Central memory CD8-positive, alpha-beta T cell (primary cell): ENCODE results near the gene LPP.

ENCODE experiments used
- ATAC-seq: fragments of 150-1000 bp; cut with Tn5 transposase; replicated peaks from 2 replicates; pipeline ENCODE4 v1.10.0; 2022; ENCODE audit warnings: mild to moderate bottlenecking, moderate FRiP score, moderate number of reproducible peaks; ENCODE audit not compliant: poor library complexity, severe bottlenecking; ENCODE audit errors: extremely low read depth
- DNase-seq, 2 donors: peaks; one replicate each; pipeline ENCODE4 v3.0.0; 2021; ENCODE audit warnings: low spot score in 2 of 2
- H3K27ac Mint-ChIP-seq: one replicate; pipeline ENCODE4 v1.8.0; 2022; ENCODE audit warnings: low read depth, mild to moderate bottlenecking, moderate library complexity, mixed read lengths
- H3K27me3 Mint-ChIP-seq: one replicate; pipeline ENCODE4 v1.8.0; 2022; ENCODE audit warnings: mixed read lengths
- H3K36me3 Mint-ChIP-seq: one replicate; pipeline ENCODE4 v1.8.0; 2022; ENCODE audit warnings: mild to moderate bottlenecking, moderate library complexity, mixed read lengths; ENCODE audit not compliant: insufficient read depth
- H3K4me1 Mint-ChIP-seq: one replicate; pipeline ENCODE4 v1.8.0; 2022; ENCODE audit warnings: mixed read lengths
- H3K4me3 Mint-ChIP-seq: one replicate; pipeline ENCODE4 v1.8.0; 2022; ENCODE audit warnings: mild to moderate bottlenecking, moderate library complexity, mixed read lengths
- H3K9me3 Mint-ChIP-seq: one replicate; pipeline ENCODE4 v1.8.0; 2022; ENCODE audit warnings: mixed read lengths

LPP gene

GRCh38 chr3:188656196-188656982 lies 502.4 kb downstream of the LPP start:
- Mint-ChIP-seq H3K9me3 (no peaks in the 10 kb centered on the region), H3K4me1 (peaks cover 4% of the 10 kb centered on the region), H3K4me3 (no peak overlapping the region), H3K36me3 (no peaks in the 10 kb centered on the region), H3K27ac (no peak overlapping the region), H3K27me3 (no peaks in the 10 kb centered on the region)
- DNase-seq (no peak), ATAC-seq (no peak)

- no peak for ATAC-seq
- peaks cover 4% of the 10 kb centered on the region for H3K4me1 Mint-ChIP-seq
- no peaks in the 10 kb centered on the region for H3K36me3 Mint-ChIP-seq
- DNase-seq: no peak
- no peak overlapping the region for H3K4me3 Mint-ChIP-seq
- H3K27ac Mint-ChIP-seq: no peak overlapping the region
- no peaks in the 10 kb centered on the region for H3K9me3 Mint-ChIP-seq
- H3K27me3 Mint-ChIP-seq: no peaks in the 10 kb centered on the region
Measured at GRCh38 chr3:188658606-188659005, 504.6 kb downstream of the LPP start.

- DNase-seq: no peak
- ATAC-seq: no peak
- no peaks in the 10 kb centered on the region for H3K9me3 Mint-ChIP-seq
- H3K4me3 Mint-ChIP-seq: no peak overlapping the region
- H3K36me3 Mint-ChIP-seq: no peaks in the 10 kb centered on the region
- no peak overlapping the region for H3K27ac Mint-ChIP-seq
- no peaks in the 10 kb centered on the region for H3K27me3 Mint-ChIP-seq
- H3K4me1 Mint-ChIP-seq: peaks cover 4% of the 10 kb centered on the region
Measured at GRCh38 chr3:188659449-188660090, 505.6 kb downstream of the LPP start.

GRCh38 chr3:188660415-188660814 lies 506.5 kb downstream of the LPP start:
- Mint-ChIP-seq H3K27ac (no peak overlapping the region), H3K36me3 (peaks cover 2% of the 10 kb centered on the region), H3K4me1 (peaks cover 4% of the 10 kb centered on the region), H3K4me3 (no peak overlapping the region), H3K9me3 (no peaks in the 10 kb centered on the region), H3K27me3 (no peaks in the 10 kb centered on the region)
- ATAC-seq (no peak), DNase-seq (no peak)

- DNase-seq (no peak), ATAC-seq (no peak)
- Mint-ChIP-seq H3K4me1 (peaks cover 4% of the 10 kb centered on the region), H3K9me3 (no peaks in the 10 kb centered on the region), H3K27ac (no peak overlapping the region), H3K27me3 (no peaks in the 10 kb centered on the region), H3K4me3 (no peak overlapping the region), H3K36me3 (peaks cover 3% of the 10 kb centered on the region)
Measured at GRCh38 chr3:188661806-188662205, 507.8 kb downstream of the LPP start.

- Mint-ChIP-seq H3K4me1 (peaks cover 4% of the 10 kb centered on the region), H3K27ac (no peak overlapping the region), H3K4me3 (no peak overlapping the region), H3K36me3 (peaks cover 3% of the 10 kb centered on the region), H3K9me3 (no peaks in the 10 kb centered on the region), H3K27me3 (no peaks in the 10 kb centered on the region)
- DNase-seq: no peak
- no peak for ATAC-seq
Measured at GRCh38 chr3:188662214-188662613, 508.3 kb downstream of the LPP start.

- no peak for DNase-seq
- H3K27ac Mint-ChIP-seq: no peak overlapping the region
Measured at GRCh38 chr3:188662795-188663194, 508.8 kb downstream of the LPP start.

GRCh38 chr3:188663839-188664238 lies 509.9 kb downstream of the LPP start:
- Mint-ChIP-seq H3K4me3 (no peak overlapping the region), H3K27ac (peak overlapping the region; percentile 84), H3K9me3 (no peaks in the 10 kb centered on the region), H3K4me1 (no peaks in the 10 kb centered on the region), H3K27me3 (no peaks in the 10 kb centered on the region), H3K36me3 (peaks cover 6% of the 10 kb centered on the region)
- DNase-seq (no peak), ATAC-seq (no peak)

More at GRCh38 chr3:188662795-188663194, 508.8 kb downstream of the LPP start:
- Mint-ChIP-seq H3K4me3 (no peak overlapping the region), H3K4me1 (peaks cover under 1% of the 10 kb centered on the region), H3K36me3 (peaks cover 4% of the 10 kb centered on the region), H3K9me3 (no peaks in the 10 kb centered on the region), H3K27me3 (no peaks in the 10 kb centered on the region)
- no peak for ATAC-seq

- no peaks in the 10 kb centered on the region for H3K27me3 Mint-ChIP-seq
- DNase-seq: no peak
- ATAC-seq: no peak
- H3K27ac Mint-ChIP-seq: peak overlapping the region; percentile 84
- no peaks in the 10 kb centered on the region for H3K4me1 Mint-ChIP-seq
- peaks cover 6% of the 10 kb centered on the region for H3K36me3 Mint-ChIP-seq
- H3K9me3 Mint-ChIP-seq: no peaks in the 10 kb centered on the region
- no peak overlapping the region for H3K4me3 Mint-ChIP-seq
Measured at GRCh38 chr3:188664795-188665194, 510.8 kb downstream of the LPP start.

- Mint-ChIP-seq H3K9me3 (peaks cover 5% of the 10 kb centered on the region), H3K36me3 (peaks cover 6% of the 10 kb centered on the region), H3K4me3 (no peak overlapping the region), H3K4me1 (peaks cover 12% of the 10 kb centered on the region), H3K27ac (no peak overlapping the region), H3K27me3 (no peaks in the 10 kb centered on the region)
- ATAC-seq: no peak
- no peak for DNase-seq
Measured at GRCh38 chr3:188667926-188668325, 514.0 kb downstream of the LPP start.

- Mint-ChIP-seq H3K27me3 (no peaks in the 10 kb centered on the region), H3K9me3 (peaks cover 5% of the 10 kb centered on the region), H3K27ac (no peak overlapping the region), H3K4me3 (no peak overlapping the region), H3K4me1 (peaks cover 19% of the 10 kb centered on the region), H3K36me3 (peaks cover 6% of the 10 kb centered on the region)
- ATAC-seq (no peak), DNase-seq (no peak)
Measured at GRCh38 chr3:188670446-188670845, 516.5 kb downstream of the LPP start.

- DNase-seq: no peak
- Mint-ChIP-seq H3K9me3 (peaks cover 5% of the 10 kb centered on the region), H3K4me3 (no peak overlapping the region)
Measured at GRCh38 chr3:188671971-188672370, 518.0 kb downstream of the LPP start.

GRCh38 chr3:188672840-188673239 lies 518.9 kb downstream of the LPP start:
- peaks cover 19% of the 10 kb centered on the region for H3K4me1 Mint-ChIP-seq
- no peak overlapping the region for H3K27ac Mint-ChIP-seq
- H3K4me3 Mint-ChIP-seq: no peak overlapping the region
- DNase-seq: no peak
- no peaks in the 10 kb centered on the region for H3K27me3 Mint-ChIP-seq
- no peak for ATAC-seq
- peaks cover 4% of the 10 kb centered on the region for H3K36me3 Mint-ChIP-seq
- H3K9me3 Mint-ChIP-seq: peaks cover 5% of the 10 kb centered on the region

More at GRCh38 chr3:188671971-188672370, 518.0 kb downstream of the LPP start:
- H3K27me3 Mint-ChIP-seq: no peaks in the 10 kb centered on the region
- H3K4me1 Mint-ChIP-seq: peaks cover 19% of the 10 kb centered on the region
- H3K27ac Mint-ChIP-seq: peak overlapping the region; percentile 16
- no peak for ATAC-seq
- H3K36me3 Mint-ChIP-seq: peaks cover 6% of the 10 kb centered on the region
